MCF 10A (cell line): ENCODE results near the gene TMEM38A. TPM values are rescaled to one million over a fixed set of nuclear protein-coding genes. Genes with fewer than 3 reads are reported as not detected.

ENCODE experiments used
- BruUV-seq: library from RNA; stranded (reverse); fragments of 400-500 nt; replicated peaks from 2 replicates; lab custom pipeline; 2021; lab: Mats Ljungman, UMichigan
- CTCF ChIA-PET: fragments of 300-600 bp; sonication (Branson Sonifier 250); formaldehyde crosslinking; extraction: SDS; loops from one replicate; lab custom pipeline; 2021; ENCODE audit warnings: antibody characterized with exemption, inconsistent platforms; lab: Yijun Ruan, JAX
- POLR2A ChIA-PET: fragments of 300-600, 350-650 bp; sonication (Branson Sonifier 250); formaldehyde crosslinking; extraction: SDS; loops from one replicate; lab custom pipeline; 2020; ENCODE audit warnings: antibody characterized with exemption, inconsistent platforms; lab: Yijun Ruan, JAX
- DNase-seq: peaks from one replicate; pipeline ENCODE4 v3.0.0-alpha.2; 2018; ENCODE audit not compliant: unreplicated experiment
- H3K27ac Mint-ChIP-seq: one replicate; pipeline ENCODE4 v1.8.0; 2022; ENCODE audit warnings: mild to moderate bottlenecking, low read depth, mixed read lengths; ENCODE audit not compliant: unreplicated experiment
- H3K27me3 Mint-ChIP-seq: one replicate; pipeline ENCODE4 v1.8.0; 2022; ENCODE audit warnings: mixed read lengths; ENCODE audit not compliant: insufficient read depth, unreplicated experiment
- H3K36me3 Mint-ChIP-seq: one replicate; pipeline ENCODE4 v1.8.0; 2022; ENCODE audit warnings: mild to moderate bottlenecking, moderate library complexity, mixed read lengths; ENCODE audit not compliant: insufficient read depth, unreplicated experiment
- H3K4me1 Mint-ChIP-seq: one replicate; pipeline ENCODE4 v1.8.0; 2022; ENCODE audit warnings: mixed read lengths; ENCODE audit not compliant: insufficient read depth, unreplicated experiment
- H3K4me3 Mint-ChIP-seq: one replicate; pipeline ENCODE4 v1.8.0; 2022; ENCODE audit warnings: mild to moderate bottlenecking, moderate library complexity, mixed read lengths; ENCODE audit not compliant: unreplicated experiment
- H3K9me3 Mint-ChIP-seq: one replicate; pipeline ENCODE4 v1.8.0; 2022; ENCODE audit warnings: mixed read lengths; ENCODE audit not compliant: unreplicated experiment
- CTCF ChIP-seq: fragments of 200-600 bp; IDR thresholded peaks from one replicate; pipeline ENCODE4 v1.8.0; 2022; ENCODE audit warnings: antibody characterized with exemption, mild to moderate bottlenecking; ENCODE audit not compliant: unreplicated experiment
- intact Hi-C: fragments of 100-400 bp; cut with micrococcal nuclease; formaldehyde crosslinking; loops from 2 replicates; pipeline ENCODE4 v1.14.1; 2022
- total RNA-seq: library from RNA; stranded (reverse); gene quantifications from 2 replicates; pipeline ENCODE4 v1.2.3, GENCODE V29; 2022

TMEM38A gene
- total RNA-seq, 1 experiment from 2014 or later = 2.1 TPM

- no TSS peak for BruUV-seq
- intact Hi-C loops = no loop called here
- ChIA-PET CTCF (interaction anchor here (0.5 to 1.2 kb wide), 4 partner anchors 9 to 1529 kb away, joined by 3 to 4 read pairs (median 3); no protein-coding TSS in a partner anchor), POLR2A (interaction anchor here (0.6 to 5.3 kb wide), 18 partner anchors 8 to 266 kb away, joined by 3 to 41 read pairs (median 11); partner anchors contain the start of genes CHERP, SLC35E1, SMIM7 and TMEM38A)
- H3K36me3 Mint-ChIP-seq = peaks cover 17% of the 10 kb centered on the region
- peaks cover 20% of the 10 kb centered on the region for H3K4me1 Mint-ChIP-seq
- peak overlapping the region; percentile 92 for H3K4me3 Mint-ChIP-seq
- H3K9me3 Mint-ChIP-seq = no peaks in the 10 kb centered on the region
- H3K27me3 Mint-ChIP-seq = no peaks in the 10 kb centered on the region
- TF ChIP-seq CTCF = no peak
- DNase-seq = peak; percentile 9
- H3K27ac Mint-ChIP-seq = peak overlapping the region; percentile 84
These were observed 31.8 kb upstream of the TMEM38A start for GRCh38 chr19:16628984-16629691.

DNA sequence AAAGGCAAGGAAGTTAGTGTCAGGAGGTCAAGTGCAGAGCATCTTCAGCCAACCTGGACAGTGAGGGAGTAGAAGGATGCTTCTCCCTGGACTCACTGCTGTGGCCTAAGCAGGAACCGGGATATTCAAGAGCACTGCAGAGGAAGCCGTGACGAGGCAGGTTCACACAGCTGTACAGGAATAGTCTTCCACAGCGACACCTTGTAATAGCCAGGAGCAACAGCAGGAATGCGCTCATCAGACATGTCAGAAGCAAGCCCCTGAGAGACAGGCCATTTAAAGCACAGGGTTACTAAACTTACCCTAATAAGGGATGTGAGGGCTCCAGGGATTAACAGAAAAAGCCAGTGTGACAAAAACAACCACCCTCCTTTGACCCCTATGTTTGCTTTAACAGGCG lies 29.5 kb upstream of the TMEM38A start:
- intact Hi-C loops = no loop called here
- no peaks in the 10 kb centered on the region for H3K9me3 Mint-ChIP-seq
- H3K4me3 Mint-ChIP-seq = no peak overlapping the region
- H3K36me3 Mint-ChIP-seq = peaks cover 31% of the 10 kb centered on the region
- POLR2A ChIA-PET = no interaction called here
- peaks cover 6% of the 10 kb centered on the region for H3K4me1 Mint-ChIP-seq
- no peak for TF ChIP-seq CTCF
- no peaks in the 10 kb centered on the region for H3K27me3 Mint-ChIP-seq
- BruUV-seq = no TSS peak
- H3K27ac Mint-ChIP-seq = no peak overlapping the region
- no peak for DNase-seq
- CTCF ChIA-PET = no interaction called here

DNA sequence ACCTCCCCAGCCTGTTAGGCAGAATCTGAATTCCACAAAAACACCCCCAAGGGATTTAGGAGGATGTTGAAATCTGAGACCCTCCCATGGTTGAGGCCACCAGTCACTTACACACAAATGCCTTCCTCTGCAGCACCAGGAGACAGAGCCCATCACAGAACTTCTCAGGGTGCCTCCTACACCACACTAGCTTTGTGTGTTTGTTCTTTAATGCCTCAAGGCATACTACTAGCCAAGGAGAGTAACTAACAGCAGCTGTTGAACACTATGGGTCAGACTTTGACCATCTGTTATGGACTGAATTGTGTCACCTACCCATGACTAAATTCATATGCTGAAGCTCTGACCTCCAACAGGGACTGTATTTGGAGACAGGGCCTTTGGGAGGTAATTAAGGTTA lies 23.4 kb upstream of the TMEM38A start:
- TF ChIP-seq CTCF = no peak
- POLR2A ChIA-PET = interaction anchor here (0.9 to 3.6 kb wide), 3 partner anchors 9 to 25 kb away, joined by 3 to 19 read pairs (median 6); partner anchors contain the start of gene MED26
- no TSS peak for BruUV-seq
- CTCF ChIA-PET = interaction anchor here (0.6 to 1.5 kb wide), 2 partner anchors 8 to 314 kb away, joined by 3 to 4 read pairs; no protein-coding TSS in a partner anchor
- no peak for DNase-seq
- Mint-ChIP-seq H3K27ac (no peak overlapping the region), H3K27me3 (no peaks in the 10 kb centered on the region), H3K36me3 (peaks cover 64% of the 10 kb centered on the region), H3K4me1 (no peaks in the 10 kb centered on the region), H3K4me3 (no peak overlapping the region), H3K9me3 (no peaks in the 10 kb centered on the region)
- intact Hi-C loops = no loop called here

DNA sequence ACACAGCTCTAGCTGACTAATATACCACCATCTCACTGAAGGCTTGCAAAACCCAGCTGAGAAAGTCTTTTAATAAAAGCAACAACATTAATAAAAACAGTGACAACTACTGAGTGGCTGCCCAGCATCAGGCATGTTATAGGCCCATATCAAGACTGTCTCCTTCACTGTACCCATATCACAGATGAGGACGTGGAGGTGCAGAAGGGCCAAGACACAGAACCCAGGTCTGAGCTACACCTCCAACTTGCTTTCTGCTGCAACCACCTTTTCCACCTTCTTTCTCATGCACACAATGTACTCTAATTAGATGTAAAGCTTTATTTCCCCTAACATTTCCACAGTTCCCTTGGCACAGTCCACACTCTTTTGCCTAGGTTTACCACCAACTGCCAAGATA lies 22.3 kb upstream of the TMEM38A start:
- no peaks in the 10 kb centered on the region for H3K27me3 Mint-ChIP-seq
- peaks cover 72% of the 10 kb centered on the region for H3K36me3 Mint-ChIP-seq
- H3K4me1 Mint-ChIP-seq = no peaks in the 10 kb centered on the region
- no peaks in the 10 kb centered on the region for H3K9me3 Mint-ChIP-seq
- no peak for TF ChIP-seq CTCF
- no TSS peak for BruUV-seq
- CTCF ChIA-PET = interaction anchor here (1.5 kb wide), 1 partner anchor 9 kb away, joined by 4 read pairs; no protein-coding TSS in a partner anchor
- peak overlapping the region; percentile 42 for H3K27ac Mint-ChIP-seq
- intact Hi-C loops = no loop called here
- POLR2A ChIA-PET = interaction anchor here (1.2 to 3.6 kb wide), 2 partner anchors 11 to 66 kb away, joined by 3 to 19 read pairs; partner anchors contain the start of genes MED26 and SLC35E1
- H3K4me3 Mint-ChIP-seq = no peak overlapping the region
- DNase-seq = no peak
